LNCaP clone FGC (cell line): ENCODE results near the gene TWF2.
A peak's percentile ranks its signal among the peaks of the same experiment; 100 is the strongest.

ENCODE experiments used
- DNase-seq: peaks from one replicate; pipeline ENCODE4 v3.0.0-alpha.2; 2011; ENCODE audit warnings: low read depth
- H3K4me3 ChIP-seq: 2 replicates; pipeline ENCODE4 v1.5.1; 2011; ENCODE audit warnings: mild to moderate bottlenecking, low read depth, low read length, control low read depth
- CTCF ChIP-seq: IDR thresholded peaks from 2 replicates; pipeline ENCODE4 v1.5.1; 2012; ENCODE audit warnings: mild to moderate bottlenecking; ENCODE audit not compliant: control insufficient read depth, insufficient read depth; ENCODE audit errors: extremely low read depth

Gene TWF2

GRCh38 chr3:52218026-52218425, 20.9 kb downstream of the TWF2 start:
- no peak overlapping the region for H3K4me3 ChIP-seq
- no peak for DNase-seq
- TF ChIP-seq CTCF, result no peak

- H3K4me3 ChIP-seq, result no peak overlapping the region
- no peak for DNase-seq
- no peak for TF ChIP-seq CTCF
Measured at GRCh38 chr3:52217409-52217805, 21.6 kb downstream of the TWF2 start.

- H3K4me3 ChIP-seq, result no peak overlapping the region
- DNase-seq, result peak; percentile 79
- no peak for TF ChIP-seq CTCF
Measured at GRCh38 chr3:52216585-52217408, 22.2 kb downstream of the TWF2 start.

GRCh38 chr3:52215351-52215750, 23.6 kb downstream of the TWF2 start:
- no peak for TF ChIP-seq CTCF
- DNase-seq, result no peak
- H3K4me3 ChIP-seq, result no peak overlapping the region

GRCh38 chr3:52213901-52214300, 25.1 kb downstream of the TWF2 start:
- TF ChIP-seq CTCF, result no peak
- no peak overlapping the region for H3K4me3 ChIP-seq
- DNase-seq, result no peak

GRCh38 chr3:52213005-52213404, 26.0 kb downstream of the TWF2 start:
- no peak for DNase-seq
- no peak for TF ChIP-seq CTCF
- no peak overlapping the region for H3K4me3 ChIP-seq

GRCh38 chr3:52211268-52211891, 27.6 kb downstream of the TWF2 start:
- no peak overlapping the region for H3K4me3 ChIP-seq
- TF ChIP-seq CTCF, result no peak
- DNase-seq, result no peak
